Prostate gland (tissue), 2 donors: ENCODE measurements around the gene MEA1. TPM values are rescaled to one million over a fixed set of nuclear protein-coding genes. Genes with fewer than 3 reads are reported as not detected.

ENCODE experiments used
- DNase-seq: peaks from one replicate; pipeline ENCODE4 v3.0.0-alpha.2; 2019; ENCODE audit warnings: low spot score
- H3K27ac ChIP-seq, 2 donors: fragments of 200-600 bp; sonication (generic); 2 replicates each; pipeline ENCODE4 v1.5.1; 2017 to 2019
- H3K27me3 ChIP-seq: fragments of 200-600 bp; sonication (generic); replicated peaks from 2 replicates; pipeline ENCODE4 v1.5.1; 2019; ENCODE audit not compliant: insufficient read depth
- H3K36me3 ChIP-seq, 2 donors: fragments of 200-600 bp; sonication (generic); 1 replicate in 1 of 2; 2 replicates in 1 of 2; pipeline versions ENCODE4 v1.5.1 to v1.8.1; 2017 to 2019
- H3K4me1 ChIP-seq: fragments of 200-600 bp; sonication (generic); replicated peaks from 2 replicates; pipeline ENCODE4 v1.5.1; 2019
- H3K4me3 ChIP-seq, 2 donors: fragments of 200-600 bp; sonication (generic); 2 replicates each; pipeline ENCODE4 v1.5.1; 2017 to 2019
- H3K9me3 ChIP-seq: fragments of 200-600 bp; sonication (generic); 2 replicates; pipeline ENCODE4 v1.5.1; 2017
- POLR2A ChIP-seq: fragments of 450-650 bp; IDR thresholded peaks from one replicate; pipeline ENCODE4 v1.6.1; 2016; ENCODE audit warnings: antibody characterized with exemption, mild to moderate bottlenecking
- POLR2AphosphoS5 ChIP-seq: sonication (generic); formaldehyde crosslinking; IDR thresholded peaks from one replicate; pipeline ENCODE4 v1.6.1; 2017; ENCODE audit warnings: antibody characterized with exemption
- WGBS: methylation state at CpG from one replicate; pipeline ENCODE4 v1.1.5; 2018; 5-methylcytosine and 5-hydroxymethylcytosine counted together
- intact Hi-C: fragments of 100-400 bp; cut with DNase I; formaldehyde crosslinking; loops from one replicate; pipeline ENCODE4 v1.14.2; 2022
- total RNA-seq, 2 donors: library from RNA; depleted of rRNA; stranded (reverse); fragments of >200 nt; gene quantifications; one replicate each; pipeline ENCODE4 v1.1.0, GENCODE V29; 2016
- TF ChIP-seq, protein P1 (sequence below), 4 experiments: fragments of 200-600 bp in 2 of 4; fragments of 450-650 bp in 2 of 4; sonication (generic) in 2 of 4; IDR thresholded peaks; 1 replicate in 3 of 4; 2 replicates in 1 of 4; pipeline ENCODE4 v1.5.1; 2016 to 2019; ENCODE audit warnings: antibody characterized with exemption in 4 of 4, mild to moderate bottlenecking in 2 of 4, moderate library complexity in 2 of 4

MEA1 gene
- total RNA-seq, 2 donors from 2014 or later = 67.9 to 95.9 TPM

- Histone ChIP-seq H3K4me3 (no peak overlapping the region), H3K27me3 (no peaks in the 10 kb centered on the region), H3K27ac (no peak overlapping the region), H3K4me1 (no peaks in the 10 kb centered on the region), H3K9me3 (no peaks in the 10 kb centered on the region), H3K36me3 (peaks cover 0 to 6% of the 10 kb centered on the region in 2 donors)
- DNase-seq = no peak
- intact Hi-C loops = no loop called here
- TF ChIP-seq, protein P1, sequence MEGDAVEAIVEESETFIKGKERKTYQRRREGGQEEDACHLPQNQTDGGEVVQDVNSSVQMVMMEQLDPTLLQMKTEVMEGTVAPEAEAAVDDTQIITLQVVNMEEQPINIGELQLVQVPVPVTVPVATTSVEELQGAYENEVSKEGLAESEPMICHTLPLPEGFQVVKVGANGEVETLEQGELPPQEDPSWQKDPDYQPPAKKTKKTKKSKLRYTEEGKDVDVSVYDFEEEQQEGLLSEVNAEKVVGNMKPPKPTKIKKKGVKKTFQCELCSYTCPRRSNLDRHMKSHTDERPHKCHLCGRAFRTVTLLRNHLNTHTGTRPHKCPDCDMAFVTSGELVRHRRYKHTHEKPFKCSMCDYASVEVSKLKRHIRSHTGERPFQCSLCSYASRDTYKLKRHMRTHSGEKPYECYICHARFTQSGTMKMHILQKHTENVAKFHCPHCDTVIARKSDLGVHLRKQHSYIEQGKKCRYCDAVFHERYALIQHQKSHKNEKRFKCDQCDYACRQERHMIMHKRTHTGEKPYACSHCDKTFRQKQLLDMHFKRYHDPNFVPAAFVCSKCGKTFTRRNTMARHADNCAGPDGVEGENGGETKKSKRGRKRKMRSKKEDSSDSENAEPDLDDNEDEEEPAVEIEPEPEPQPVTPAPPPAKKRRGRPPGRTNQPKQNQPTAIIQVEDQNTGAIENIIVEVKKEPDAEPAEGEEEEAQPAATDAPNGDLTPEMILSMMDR (IDR thresholded peaks at IDR 0.05) = no peak
- TF ChIP-seq POLR2AphosphoS5 (no peak), POLR2A (no peak)
- 64% methylated on average over 4 of the region's 4 CpGs for whole genome bisulfite sequencing
Observed at GRCh38 chr6:43035495-43036194, 21.9 kb upstream of the MEA1 start.

GRCh38 chr6:43034190-43034525 lies 20.4 kb upstream of the MEA1 start:
- 85% methylated on average over 2 of the region's 2 CpGs for WGBS
- peaks cover 6 to 9% of the 10 kb centered on the region in 2 donors for H3K36me3 ChIP-seq
- no peak overlapping the region for H3K27ac ChIP-seq
- intact Hi-C loops = no loop called here
- no peak overlapping the region for H3K4me3 ChIP-seq
- no peaks in the 10 kb centered on the region for H3K27me3 ChIP-seq
- TF ChIP-seq POLR2A (no peak), POLR2AphosphoS5 (no peak)
- TF ChIP-seq, protein P1 (IDR thresholded peaks at IDR 0.05) = no peak
- no peak for DNase-seq
- H3K4me1 ChIP-seq = no peaks in the 10 kb centered on the region
- H3K9me3 ChIP-seq = no peaks in the 10 kb centered on the region

- TF ChIP-seq POLR2AphosphoS5 (peak; percentile 32), POLR2A (no peak)
- TF ChIP-seq, protein P1 (IDR thresholded peaks at IDR 0.05) = no peak
- 79% methylated on average over 2 of the region's 2 CpGs for WGBS
- Histone ChIP-seq H3K36me3 (peaks cover 2 to 14% of the 10 kb centered on the region in 2 donors), H3K4me1 (no peaks in the 10 kb centered on the region), H3K9me3 (no peaks in the 10 kb centered on the region), H3K4me3 (no peak overlapping the region), H3K27me3 (no peaks in the 10 kb centered on the region), H3K27ac (no peak overlapping the region)
- no peak for DNase-seq
- intact Hi-C loops = no loop called here
Observed at GRCh38 chr6:43033496-43034189, 19.9 kb upstream of the MEA1 start.

DNA sequence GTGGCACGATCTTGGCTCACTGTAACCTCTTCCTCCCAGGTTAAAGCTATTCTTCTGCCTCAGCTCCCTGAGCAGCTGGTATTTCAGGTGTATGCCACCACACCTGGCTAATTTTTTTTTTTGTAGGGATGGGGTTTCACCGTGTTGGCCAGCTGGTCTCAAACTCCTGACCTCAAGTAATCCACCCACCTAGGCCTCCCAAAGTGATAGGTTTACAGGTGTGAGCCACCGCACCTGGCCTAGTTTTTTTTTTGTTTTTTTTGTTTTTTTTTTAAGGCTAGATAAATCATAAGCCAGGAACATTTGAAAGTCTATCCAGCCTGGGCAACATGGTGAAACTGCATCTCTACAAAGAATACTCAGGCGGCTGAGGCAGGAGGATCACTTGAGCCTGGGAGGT lies 18.6 kb upstream of the MEA1 start:
- no peaks in the 10 kb centered on the region for H3K4me1 ChIP-seq
- TF ChIP-seq POLR2AphosphoS5 (no peak), POLR2A (no peak)
- TF ChIP-seq, protein P1 (IDR thresholded peaks at IDR 0.05) = no peak
- no peaks in the 10 kb centered on the region for H3K27me3 ChIP-seq
- H3K27ac ChIP-seq = no peak overlapping the region
- 86% methylated on average over 4 of the region's 4 CpGs for WGBS
- intact Hi-C loops = no loop called here
- H3K36me3 ChIP-seq = peaks cover 7 to 27% of the 10 kb centered on the region in 2 donors
- H3K9me3 ChIP-seq = no peaks in the 10 kb centered on the region
- DNase-seq = no peak
- H3K4me3 ChIP-seq = no peak overlapping the region

DNA sequence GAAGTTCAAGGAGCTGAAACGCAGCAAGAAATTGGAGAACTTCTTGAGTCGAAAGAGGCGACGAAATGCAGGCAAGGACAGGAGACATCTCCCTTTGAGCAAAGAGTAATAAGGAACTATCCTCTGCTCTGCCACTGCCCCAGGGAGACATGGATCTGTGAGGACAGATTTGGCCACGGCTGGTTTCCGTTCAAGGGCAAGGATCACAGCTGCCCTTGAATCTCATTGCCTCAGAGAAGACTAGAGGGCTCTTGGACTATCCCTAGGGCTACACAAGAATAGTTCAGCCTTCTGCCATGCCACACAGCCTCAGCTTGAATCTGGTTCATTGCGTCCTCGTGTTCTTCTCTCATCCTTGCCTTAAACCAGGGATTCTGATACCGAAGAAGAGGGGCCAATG lies 15.4 kb upstream of the MEA1 start:
- peaks cover 7 to 48% of the 10 kb centered on the region in 2 donors for H3K36me3 ChIP-seq
- WGBS = 87% methylated on average over 9 of the region's 9 CpGs
- H3K4me3 ChIP-seq = no peak overlapping the region
- H3K4me1 ChIP-seq = no peaks in the 10 kb centered on the region
- intact Hi-C loops = no loop called here
- H3K27me3 ChIP-seq = no peaks in the 10 kb centered on the region
- H3K27ac ChIP-seq = no peak overlapping the region
- no peaks in the 10 kb centered on the region for H3K9me3 ChIP-seq
- no peak for TF ChIP-seq POLR2AphosphoS5
- no peak for TF ChIP-seq POLR2A
- TF ChIP-seq, protein P1 (IDR thresholded peaks at IDR 0.05) = no peak
- DNase-seq = no peak
